ENCODE measurements around the gene AP1S1.
"Not testable (repeated sequence)": the region's sequence is repeated elsewhere in the genome, so short reads cannot be mapped to it uniquely, and the experiment has no call there.

The AP1S1 gene

DNA sequence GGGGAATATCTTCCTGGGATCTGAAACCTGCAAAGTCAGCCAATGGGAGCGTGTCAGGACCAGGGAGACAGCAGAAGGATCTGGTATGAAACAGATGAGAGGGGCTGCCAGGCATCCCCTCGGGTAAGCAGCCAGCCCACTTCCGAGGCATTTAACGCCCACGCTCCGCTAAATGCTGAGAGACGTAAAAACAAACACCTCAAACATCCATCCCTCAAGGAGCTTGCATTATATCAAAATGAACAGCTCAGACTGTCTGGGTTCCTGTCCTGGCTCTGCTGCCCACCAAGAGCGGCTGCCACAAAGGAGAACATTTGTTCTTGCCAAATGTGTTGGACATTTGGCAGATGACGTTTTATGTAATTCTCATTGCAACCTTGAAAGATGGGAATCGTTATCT is 34.4 kb upstream of the AP1S1 start:
- no peak for DNase-seq
- no peak for TF ChIP-seq POLR2A (IDR thresholded peaks at IDR 0.05; ENCODE audit: low read length)
- TF ChIP-seq GATA1 (IDR thresholded peaks at IDR 0.05; ENCODE audit: low read depth, low read length): no peak

- TF ChIP-seq GATA1 (IDR thresholded peaks at IDR 0.05; ENCODE audit: low read depth, low read length) (no peak), POLR2A (IDR thresholded peaks at IDR 0.05; ENCODE audit: low read length) (no peak)
- DNase-seq: no peak
Measured at GRCh38 chr7:101120315-101120714, 34.0 kb upstream of the AP1S1 start.

- not testable (repeated sequence) for DNase-seq
Measured at GRCh38 chr7:101121631-101121990, 32.7 kb upstream of the AP1S1 start.

DNA sequence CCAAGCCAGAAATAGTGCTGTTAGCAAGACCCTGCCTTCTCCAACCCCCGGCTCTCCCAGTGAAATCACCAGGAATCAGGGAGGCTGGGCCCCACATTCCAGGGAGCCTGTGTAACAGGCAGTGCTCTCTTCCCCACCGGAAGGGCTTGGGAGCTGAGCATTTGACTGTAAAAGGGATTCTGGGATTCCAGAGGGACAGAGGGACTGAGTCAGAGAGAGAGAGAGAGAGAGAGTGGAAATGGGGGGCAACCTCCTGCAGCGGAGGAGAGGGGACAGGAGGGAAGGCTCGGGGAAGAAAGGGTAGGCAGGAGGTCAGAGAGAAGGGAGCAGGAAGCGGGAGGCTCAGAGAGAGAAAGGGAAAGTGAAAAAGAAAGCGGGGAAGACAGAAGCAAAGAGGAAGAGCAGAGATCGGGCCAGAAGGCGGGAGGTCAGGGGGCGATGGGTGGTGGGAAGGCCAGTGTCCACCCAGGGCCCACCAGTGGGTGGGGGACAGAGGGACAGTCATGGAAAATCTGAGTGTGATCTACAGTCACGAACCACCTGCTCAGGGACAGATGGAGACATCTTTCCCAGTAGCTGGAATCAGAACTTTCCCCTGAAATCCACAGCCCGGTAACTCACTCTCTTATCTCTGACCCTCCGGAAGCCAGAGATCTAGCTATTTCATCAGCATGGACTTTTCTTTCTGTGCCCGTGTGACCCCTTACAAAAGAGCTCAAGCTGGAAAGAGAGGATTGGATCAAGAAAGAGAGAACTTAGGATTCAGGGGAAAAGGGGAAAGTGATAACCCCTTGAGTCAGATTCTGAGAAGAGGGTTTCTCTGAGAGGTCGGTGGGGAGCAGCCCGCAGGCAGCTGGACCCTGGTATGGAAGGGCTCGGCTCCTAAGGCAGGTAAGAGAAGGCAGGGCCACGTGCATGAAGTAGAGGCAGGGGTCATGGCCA is 32.0 kb upstream of the AP1S1 start:
- TF ChIP-seq GATA1 (IDR thresholded peaks at IDR 0.05; ENCODE audit: low read depth, low read length): no peak
- no peak for TF ChIP-seq POLR2A (IDR thresholded peaks at IDR 0.05; ENCODE audit: low read length)
- DNase-seq: no peak

DNA sequence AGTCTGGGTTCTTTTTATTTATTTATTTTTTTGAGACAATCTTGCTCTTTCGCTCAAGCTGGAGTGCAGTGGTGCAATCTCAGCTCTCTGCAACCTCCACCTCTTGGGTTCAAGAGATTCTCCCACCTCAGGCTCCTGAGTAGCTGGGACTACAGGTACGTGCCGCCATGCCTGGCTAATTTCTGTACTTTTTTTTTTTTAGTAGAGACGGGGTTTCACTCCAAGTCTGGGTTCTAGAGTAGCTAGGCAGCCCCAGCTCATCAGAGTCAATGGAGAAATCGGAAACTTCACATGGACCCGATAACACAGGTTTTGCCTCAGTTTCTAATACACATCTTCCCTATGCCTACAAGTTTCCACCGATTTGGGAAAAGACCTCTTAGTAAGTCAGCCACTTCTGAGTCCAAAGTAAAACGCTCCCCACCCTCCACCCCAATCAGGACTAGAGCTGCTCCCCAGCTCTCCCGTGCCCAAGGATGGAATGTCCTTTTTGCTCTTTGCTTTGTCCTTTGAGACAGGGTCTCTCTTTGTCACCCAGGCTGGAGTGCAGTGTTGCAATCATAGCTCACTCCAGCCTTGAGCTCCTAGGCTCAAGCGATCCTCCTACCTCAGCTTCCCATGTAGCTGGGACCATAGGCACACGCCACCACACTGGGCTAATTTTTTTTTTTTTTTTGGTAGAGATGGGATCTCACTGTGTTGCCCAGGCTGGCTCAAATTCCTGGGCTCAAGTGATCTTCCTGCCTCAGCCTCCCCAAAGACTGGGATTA is 31.2 kb upstream of the AP1S1 start:
- TF ChIP-seq POLR2A (IDR thresholded peaks at IDR 0.05; ENCODE audit: low read length): no peak
- TF ChIP-seq GATA1 (IDR thresholded peaks at IDR 0.05; ENCODE audit: low read depth, low read length): no peak
- no peak for DNase-seq

GRCh38 chr7:101123703-101124068 is 30.6 kb upstream of the AP1S1 start:
- TF ChIP-seq GATA1 (IDR thresholded peaks at IDR 0.05; ENCODE audit: low read depth, low read length) (no peak), POLR2A (IDR thresholded peaks at IDR 0.05; ENCODE audit: low read length) (no peak)
- DNase-seq: no peak

- TF ChIP-seq GATA1 (IDR thresholded peaks at IDR 0.05; ENCODE audit: low read depth, low read length) (no peak), POLR2A (IDR thresholded peaks at IDR 0.05; ENCODE audit: low read length) (peak; percentile 15)
- no peak for DNase-seq
Measured at GRCh38 chr7:101124376-101125056, 29.8 kb upstream of the AP1S1 start.

GRCh38 chr7:101125989-101126650 is 28.2 kb upstream of the AP1S1 start:
- no peak for TF ChIP-seq POLR2A (IDR thresholded peaks at IDR 0.05; ENCODE audit: low read length)
- no peak for TF ChIP-seq GATA1 (IDR thresholded peaks at IDR 0.05; ENCODE audit: low read depth, low read length)
- no peak for DNase-seq

DNA sequence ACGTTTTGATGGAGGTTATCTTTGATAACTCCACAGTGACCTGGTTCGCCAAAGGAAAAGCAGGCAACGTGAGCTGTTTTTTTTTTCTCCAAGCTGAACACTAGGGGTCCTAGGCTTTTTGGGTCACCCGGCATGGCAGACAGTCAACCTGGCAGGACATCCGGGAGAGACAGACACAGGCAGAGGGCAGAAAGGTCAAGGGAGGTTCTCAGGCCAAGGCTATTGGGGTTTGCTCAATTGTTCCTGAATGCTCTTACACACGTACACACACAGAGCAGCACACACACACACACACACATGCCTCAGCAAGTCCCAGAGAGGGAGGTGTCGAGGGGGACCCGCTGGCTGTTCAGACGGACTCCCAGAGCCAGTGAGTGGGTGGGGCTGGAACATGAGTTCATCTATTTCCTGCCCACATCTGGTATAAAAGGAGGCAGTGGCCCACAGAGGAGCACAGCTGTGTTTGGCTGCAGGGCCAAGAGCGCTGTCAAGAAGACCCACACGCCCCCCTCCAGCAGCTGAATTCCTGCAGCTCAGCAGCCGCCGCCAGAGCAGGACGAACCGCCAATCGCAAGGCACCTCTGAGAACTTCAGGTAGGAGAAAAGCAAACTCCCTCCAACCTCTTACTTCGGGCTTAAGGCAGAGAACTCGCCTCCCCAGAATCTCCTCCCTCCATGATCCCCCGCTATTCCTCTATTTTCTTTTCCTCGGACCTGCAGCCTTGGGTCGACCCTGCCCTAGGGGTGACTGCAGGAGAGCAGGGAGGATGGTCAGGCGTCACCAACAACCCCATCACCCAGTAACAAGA is 27.4 kb upstream of the AP1S1 start, which contains the start of gene SERPINE1:
Gene SERPINE1, plus strand, starts transcription at position 454 of the 809 bp plus-strand sequence. CDS start 1,290 bp downstream, outside the sequence.
- DNase-seq: peak; percentile 46 to 57
- no peak for TF ChIP-seq GATA1 (IDR thresholded peaks at IDR 0.05; ENCODE audit: low read depth, low read length)
- peak; percentile 95 for TF ChIP-seq POLR2A (IDR thresholded peaks at IDR 0.05; ENCODE audit: low read length)

DNA sequence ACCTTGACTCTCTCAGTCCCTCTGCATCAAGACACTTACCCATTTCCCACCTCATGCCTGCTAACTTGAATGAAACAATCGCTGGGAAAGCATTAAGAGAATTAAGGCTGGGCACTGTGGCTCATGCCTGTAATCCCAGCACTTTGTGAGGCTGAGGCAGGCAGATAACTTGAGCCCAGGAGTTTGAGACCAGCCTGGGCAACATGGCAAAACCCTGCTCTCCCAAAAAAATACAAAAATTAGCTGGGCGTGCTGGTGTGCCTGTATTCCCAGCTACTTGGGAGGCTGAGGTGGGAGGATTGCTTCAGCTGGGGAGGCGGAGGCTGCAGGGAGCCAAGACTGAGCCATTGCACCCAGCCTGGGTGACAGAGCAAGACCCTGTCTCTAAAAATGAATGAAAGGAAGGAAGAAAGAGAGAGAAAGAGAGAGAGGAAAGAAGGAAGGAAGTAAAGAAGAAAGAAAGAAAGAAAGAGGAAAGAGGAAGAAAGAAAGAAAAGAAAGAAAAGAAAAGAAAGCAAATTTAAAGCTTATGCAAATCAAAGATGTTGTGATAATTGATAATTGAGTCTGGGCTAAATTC is 26.7 kb upstream of the AP1S1 start:
- TF ChIP-seq POLR2A (IDR thresholded peaks at IDR 0.05; ENCODE audit: low read length): no peak
- no peak for TF ChIP-seq GATA1 (IDR thresholded peaks at IDR 0.05; ENCODE audit: low read depth, low read length)
- DNase-seq: no peak

- TF ChIP-seq POLR2A (IDR thresholded peaks at IDR 0.05; ENCODE audit: low read length) (peak; percentile 33), GATA1 (IDR thresholded peaks at IDR 0.05; ENCODE audit: low read depth, low read length) (no peak)
Measured at GRCh38 chr7:101128040-101128834, 26.0 kb upstream of the AP1S1 start.

More at GRCh38 chr7:101128040-101128834, 26.0 kb upstream of the AP1S1 start:
- DNase-seq: no peak
